ENCODE results near the gene PKIG. TPM values are rescaled to one million over a fixed set of nuclear protein-coding genes. Genes with fewer than 3 reads are reported as not detected.

The PKIG gene
- total RNA-seq, 1 experiment from 2014 or later = 20.1 TPM

GRCh38 chr20:44622501-44623270 lies 40.3 kb downstream of the PKIG start:
- POLR2A ChIA-PET = no interaction called here
- intact Hi-C loops (cut with micrococcal nuclease) = no loop called here
- BruUV-seq (replicated peaks) = no TSS peak

More at GRCh38 chr20:44622501-44623270, 40.3 kb downstream of the PKIG start:
- Histone ChIP-seq H3K27ac (ENCODE audit: low read depth, low read length) (no peak overlapping the region), H2AFZ (ENCODE audit: low read depth, low read length, poor library complexity, severe bottlenecking) (no peak overlapping the region), H3K9ac (ENCODE audit: low read length) (no peak overlapping the region), H3K9me2 (ENCODE audit: insufficient read depth) (no peaks in the 10 kb centered on the region), H4K20me1 (ENCODE audit: insufficient read depth) (no peaks in the 10 kb centered on the region), H3K4me1 (ENCODE audit: control insufficient read depth in 1 of 2, insufficient read depth in 2 of 2, low read length in 2 of 2) (no peaks in the 10 kb centered on the region), H3K4me3 (replicated peaks in 1 of 2; ENCODE audit: low read depth in 1 of 2, low read length in 2 of 2) (no peak overlapping the region), H3K79me2 (ENCODE audit: insufficient read depth, low read length) (no peaks in the 10 kb centered on the region), H3K9me3 (ENCODE audit: control insufficient read depth in 1 of 2, insufficient read depth in 1 of 2, low read depth in 1 of 2, low read length in 2 of 2) (peaks cover 0 to 3% of the 10 kb centered on the region in 2 experiments; a peak in 3 of 4 replicates), H3K4me2 (ENCODE audit: low read length) (no peak overlapping the region), H3K27me3 (ENCODE audit: insufficient read depth, low read length) (no peaks in the 10 kb centered on the region), H3K36me3 (ENCODE audit: control insufficient read depth in 1 of 2, insufficient read depth in 2 of 2, low read length in 2 of 2) (peaks cover 10 to 44% of the 10 kb centered on the region in 2 experiments; a peak in 3 of 4 replicates)
- TF ChIP-seq POLR2A (IDR thresholded peaks at IDR 0.05; ENCODE audit: borderline replicate concordance, extremely low read depth, insufficient read depth, insufficient read length) (no peak), RAD21 (IDR thresholded peaks at IDR 0.05; ENCODE audit: low read depth) (no peak), ZFX (IDR thresholded peaks at IDR 0.05) (no peak), SIN3A (IDR thresholded peaks at IDR 0.05; ENCODE audit: low read depth) (no peak), SRF (IDR thresholded peaks at IDR 0.05; ENCODE audit: low read depth) (no peak), EGR1 (IDR thresholded peaks at IDR 0.05; ENCODE audit: low read depth) (no peak), CTCF (IDR thresholded peaks at IDR 0.05 in 2 of 3, conservative IDR thresholded peaks at IDR 0.05 in 1 of 3; ENCODE audit: borderline replicate concordance in 1 of 3, insufficient read depth in 1 of 3, low read depth in 2 of 3, low read length in 2 of 3) (no peak)
- ATAC-seq (no peak), DNase-seq (ENCODE audit: low read depth, low spot score) (no peak)
- ChIA-PET RAD21 (ENCODE audit: low non-redundant PET in 1 of 2, low total read pairs in 2 of 2, uncharacterized antibody in 2 of 2, unreplicated experiment in 2 of 2) (interaction anchor here in 1 of 2 experiments (0.5 kb wide), 1 partner anchor 27 kb away, joined by 3 read pairs; no protein-coding TSS in a partner anchor), CTCF (no interaction called here)
